MG63 (cell line): ENCODE measurements around the gene ETS1. TPM values are rescaled to one million over a fixed set of nuclear protein-coding genes. Genes with fewer than 3 reads are reported as not detected.

Experiments used
- DNase-seq: peaks from one replicate; pipeline ENCODE4 v3.0.0-alpha.2; 2020
- H3K27me3 ChIP-seq: fragments of 250-450 bp; sonication (Bioruptor Pico); 2 replicates; pipeline ENCODE4 v1.5.1; 2020; ENCODE audit warnings: mild to moderate bottlenecking, moderate library complexity
- H3K36me3 ChIP-seq: fragments of 250-450 bp; sonication (Bioruptor Pico); 2 replicates; pipeline ENCODE4 v1.5.1; 2020; ENCODE audit warnings: mild to moderate bottlenecking, moderate library complexity
- H3K4me3 ChIP-seq: fragments of 250-450 bp; sonication (Bioruptor Pico); 2 replicates; pipeline ENCODE4 v1.5.1; 2020; ENCODE audit warnings: mild to moderate bottlenecking, moderate library complexity
- H3K9me3 ChIP-seq: fragments of 250-450 bp; sonication (Bioruptor Pico); 2 replicates; pipeline ENCODE4 v1.5.1; 2020; ENCODE audit warnings: mild to moderate bottlenecking, moderate library complexity
- total RNA-seq: library from RNA; depleted of rRNA; stranded (reverse); fragments of >200 nt; shearing (Covaris generic); gene quantifications from 2 replicates; pipeline ENCODE4 v1.2.3, GENCODE V29; 2014; ENCODE audit warnings: low replicate concordance; rRNA removed

Gene ETS1
- 69.8 and 70.5 TPM in 2 replicates for total RNA-seq

- Histone ChIP-seq H3K4me3 (no peak within 1 kb of the TSS), H3K9me3 (no peaks in the 10 kb centered on the region), H3K27me3 (no peaks in the 10 kb centered on the region), H3K36me3 (no peaks in the 10 kb centered on the region)
- DNase-seq = peak; percentile 42
These were observed at the start of gene ETS1 for GRCh38 chr11:128587415-128587814. TSS of gene ETS1 (minus strand) at chr11:128587558. CDS start at chr11:128573130, 14,428 bp downstream.

GRCh38 chr11:128634395-128634794 lies 47.0 kb upstream of the ETS1 start:
- no peak for DNase-seq

GRCh38 chr11:128633384-128633965 lies 46.1 kb upstream of the ETS1 start:
- DNase-seq = no peak
- H3K36me3 ChIP-seq = no peaks in the 10 kb centered on the region
- H3K27me3 ChIP-seq = no peaks in the 10 kb centered on the region
- no peak overlapping the region for H3K4me3 ChIP-seq
- H3K9me3 ChIP-seq = no peaks in the 10 kb centered on the region; the same call in 1 of the 2 replicates

More at GRCh38 chr11:128634395-128634794, 47.0 kb upstream of the ETS1 start:
- no peaks in the 10 kb centered on the region for H3K36me3 ChIP-seq
- no peak overlapping the region for H3K4me3 ChIP-seq
- no peaks in the 10 kb centered on the region; the same call in 1 of the 2 replicates for H3K9me3 ChIP-seq
- H3K27me3 ChIP-seq = no peaks in the 10 kb centered on the region

- no peak overlapping the region for H3K4me3 ChIP-seq
- H3K36me3 ChIP-seq = no peaks in the 10 kb centered on the region
- no peaks in the 10 kb centered on the region for H3K27me3 ChIP-seq
- H3K9me3 ChIP-seq = no peaks in the 10 kb centered on the region
- peak; percentile 15 for DNase-seq
These were observed 44.9 kb upstream of the ETS1 start for GRCh38 chr11:128632141-128632791.

- no peaks in the 10 kb centered on the region for H3K9me3 ChIP-seq
- DNase-seq = peak; percentile 67
- no peak overlapping the region for H3K4me3 ChIP-seq
These were observed 43.2 kb upstream of the ETS1 start for GRCh38 chr11:128630367-128631230.

GRCh38 chr11:128629516-128630106 lies 42.3 kb upstream of the ETS1 start:
- no peaks in the 10 kb centered on the region for H3K27me3 ChIP-seq
- H3K36me3 ChIP-seq = no peaks in the 10 kb centered on the region
- DNase-seq = no peak
- H3K9me3 ChIP-seq = no peaks in the 10 kb centered on the region
- H3K4me3 ChIP-seq = no peak overlapping the region

More at GRCh38 chr11:128630367-128631230, 43.2 kb upstream of the ETS1 start:
- no peaks in the 10 kb centered on the region for H3K27me3 ChIP-seq
- H3K36me3 ChIP-seq = no peaks in the 10 kb centered on the region

GRCh38 chr11:128628686-128629085 lies 41.3 kb upstream of the ETS1 start:
- no peak for DNase-seq

GRCh38 chr11:128628325-128628673 lies 40.9 kb upstream of the ETS1 start:
- no peak for DNase-seq
- H3K36me3 ChIP-seq = no peaks in the 10 kb centered on the region
- H3K9me3 ChIP-seq = no peaks in the 10 kb centered on the region
- no peaks in the 10 kb centered on the region for H3K27me3 ChIP-seq
- no peak overlapping the region for H3K4me3 ChIP-seq

More at GRCh38 chr11:128628686-128629085, 41.3 kb upstream of the ETS1 start:
- Histone ChIP-seq H3K36me3 (no peaks in the 10 kb centered on the region), H3K9me3 (no peaks in the 10 kb centered on the region), H3K4me3 (no peak overlapping the region), H3K27me3 (no peaks in the 10 kb centered on the region)

- Histone ChIP-seq H3K27me3 (no peaks in the 10 kb centered on the region), H3K9me3 (no peaks in the 10 kb centered on the region), H3K4me3 (no peak overlapping the region), H3K36me3 (no peaks in the 10 kb centered on the region)
- no peak for DNase-seq
These were observed 40.4 kb upstream of the ETS1 start for GRCh38 chr11:128627666-128628324.

- no peaks in the 10 kb centered on the region for H3K27me3 ChIP-seq
- no peak overlapping the region for H3K4me3 ChIP-seq
- H3K9me3 ChIP-seq = no peaks in the 10 kb centered on the region
- H3K36me3 ChIP-seq = no peaks in the 10 kb centered on the region
- no peak for DNase-seq
These were observed 39.7 kb upstream of the ETS1 start for GRCh38 chr11:128626913-128627665.

- Histone ChIP-seq H3K36me3 (no peaks in the 10 kb centered on the region), H3K9me3 (no peaks in the 10 kb centered on the region), H3K4me3 (no peak overlapping the region), H3K27me3 (no peaks in the 10 kb centered on the region)
- no peak for DNase-seq
These were observed 38.4 kb upstream of the ETS1 start for GRCh38 chr11:128625746-128626145.

- H3K9me3 ChIP-seq = no peaks in the 10 kb centered on the region
- H3K27me3 ChIP-seq = no peaks in the 10 kb centered on the region
- H3K4me3 ChIP-seq = no peak overlapping the region
- H3K36me3 ChIP-seq = no peaks in the 10 kb centered on the region
- no peak for DNase-seq
These were observed 38.0 kb upstream of the ETS1 start for GRCh38 chr11:128625326-128625725.

GRCh38 chr11:128624269-128625175 lies 37.2 kb upstream of the ETS1 start:
- Histone ChIP-seq H3K36me3 (no peaks in the 10 kb centered on the region), H3K4me3 (no peak overlapping the region), H3K9me3 (no peaks in the 10 kb centered on the region), H3K27me3 (no peaks in the 10 kb centered on the region)
- DNase-seq = no peak

GRCh38 chr11:128623091-128623490 lies 35.7 kb upstream of the ETS1 start:
- DNase-seq = no peak
- Histone ChIP-seq H3K36me3 (no peaks in the 10 kb centered on the region), H3K27me3 (no peaks in the 10 kb centered on the region), H3K9me3 (no peaks in the 10 kb centered on the region), H3K4me3 (no peak overlapping the region)
